Dedifferentiated amniotic fluid mesenchymal stem cell (primary cell): Measurements from ENCODE around the gene ATP2B2.

Experiments
- DNase-seq: peaks from one replicate; pipeline ENCODE4 v3.0.0-alpha.2; 2016; ENCODE audit errors: extremely low spot score

Gene ATP2B2

DNA sequence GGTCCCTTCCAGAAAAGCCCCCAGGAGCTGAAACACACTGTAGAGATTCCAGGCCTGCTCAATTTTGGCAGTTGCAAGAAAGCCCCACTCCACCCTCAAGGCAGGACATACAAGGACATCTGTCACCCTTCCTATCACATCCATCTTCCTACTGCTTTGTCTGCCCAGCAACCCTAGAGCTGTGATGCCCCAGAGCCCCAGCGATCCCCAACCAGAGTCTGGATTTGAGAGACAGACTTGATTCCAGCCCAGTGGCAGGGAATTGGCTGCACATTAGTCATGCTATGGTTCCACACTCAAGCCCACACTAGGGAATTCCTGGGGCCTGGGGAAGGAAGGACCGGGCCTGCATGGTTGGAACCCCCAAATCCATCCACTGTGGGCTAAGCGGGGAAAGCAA lies 56.8 kb downstream of the ATP2B2 start:
- DNase-seq: no peak

DNA sequence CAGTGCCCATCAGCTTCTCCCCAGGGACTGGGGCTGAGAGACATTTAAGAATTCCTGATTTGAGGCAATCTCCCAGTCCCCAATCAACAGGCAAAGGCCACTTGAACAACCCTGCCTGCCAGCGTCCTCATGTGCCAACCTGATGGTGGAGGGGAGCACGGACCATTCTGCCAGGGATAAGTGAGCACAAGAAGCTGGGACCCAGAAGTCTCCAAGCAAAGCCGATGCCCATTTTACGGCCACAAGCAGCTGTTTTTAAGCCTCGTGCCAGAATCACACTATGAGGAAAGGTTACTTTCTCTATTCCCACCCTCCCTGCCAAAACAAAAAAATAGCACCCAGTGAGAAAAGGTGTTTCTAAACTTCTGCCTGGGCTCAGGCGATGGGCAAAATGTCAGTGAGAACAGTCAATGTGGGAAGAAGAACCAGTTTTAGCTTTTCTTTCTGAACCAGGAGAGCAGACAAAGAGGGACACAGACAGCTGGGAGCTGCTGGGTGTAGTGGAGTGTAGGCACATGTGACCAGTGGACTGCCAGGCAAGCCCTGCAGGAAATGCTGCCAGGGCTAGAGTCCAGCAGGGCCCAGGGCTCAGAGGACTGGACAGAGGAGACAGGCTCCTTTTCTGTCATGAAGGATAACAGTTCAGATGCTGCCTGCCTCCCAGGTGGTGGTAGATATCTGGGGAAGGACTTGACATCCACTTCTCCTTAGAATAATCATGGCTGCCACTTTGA lies 57.7 kb downstream of the ATP2B2 start:
- DNase-seq: no peak

DNA sequence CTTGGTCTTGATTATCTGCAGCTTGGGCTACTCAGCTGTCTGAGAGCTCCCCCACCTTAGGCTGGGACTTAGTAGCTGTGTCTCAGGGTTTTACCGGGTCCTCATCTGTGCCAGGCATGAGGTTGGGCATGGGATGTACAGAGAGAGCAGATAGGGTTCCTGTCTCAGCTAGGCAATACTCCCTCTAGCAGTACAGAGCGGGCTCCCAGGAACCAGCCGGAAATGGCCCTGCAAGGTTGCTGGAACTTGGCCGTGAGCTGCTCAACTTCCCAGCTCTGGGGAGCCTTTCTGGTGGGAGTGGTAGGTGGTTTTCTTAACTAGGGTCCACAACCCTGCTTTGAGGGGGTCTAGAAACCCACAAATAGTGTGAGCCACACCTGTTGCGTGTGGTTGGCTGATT lies 58.3 kb downstream of the ATP2B2 start:
- no peak for DNase-seq

DNA sequence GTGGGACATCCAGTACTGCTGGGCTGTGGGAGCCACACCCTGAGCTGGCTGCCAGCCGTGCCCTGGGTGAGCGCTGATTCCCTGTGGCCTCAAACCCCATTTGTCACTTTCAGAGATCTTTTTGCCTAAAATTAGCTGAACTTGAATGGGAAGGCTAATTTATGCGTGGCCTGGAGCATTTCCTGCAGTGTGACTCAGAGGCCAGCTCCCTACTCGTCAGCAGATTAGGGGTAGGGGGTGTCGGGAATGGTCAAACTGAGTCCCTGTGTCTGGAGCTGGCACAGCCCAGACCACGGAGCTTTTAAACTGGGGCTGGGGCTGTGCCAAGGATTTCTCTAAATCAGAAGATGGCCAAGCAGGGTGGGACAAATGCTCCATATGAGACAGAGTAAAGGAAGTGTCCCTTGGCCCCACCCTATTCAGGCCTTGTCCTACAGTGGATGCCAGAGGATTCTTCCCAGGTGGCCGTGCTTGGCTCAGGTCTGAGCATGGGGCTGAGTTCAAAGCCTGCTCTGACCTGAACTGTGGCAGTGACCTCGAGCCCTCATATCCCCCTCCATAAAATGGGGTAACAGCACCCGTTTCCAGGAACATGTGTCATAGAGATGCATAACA lies 59.7 kb downstream of the ATP2B2 start:
- no peak for DNase-seq

DNA sequence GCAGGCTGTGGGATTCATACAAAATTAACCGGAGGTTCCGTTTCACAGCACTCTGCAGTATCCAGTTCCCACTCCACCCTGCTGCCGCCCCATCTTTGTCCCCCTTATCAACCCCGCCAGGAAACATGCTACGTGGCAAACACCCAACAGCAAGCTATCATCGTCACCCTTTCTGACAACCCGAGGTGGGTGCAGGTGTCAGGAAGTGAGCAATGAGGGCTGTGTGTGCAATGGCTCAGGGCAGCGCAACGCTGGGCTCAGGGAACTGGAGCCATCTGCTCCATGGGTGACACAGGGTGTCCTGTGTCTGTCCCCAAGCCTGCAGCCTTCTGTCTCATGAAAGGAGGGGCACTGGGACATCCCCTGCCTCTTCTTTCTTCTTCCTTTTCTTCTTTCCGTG lies 60.9 kb downstream of the ATP2B2 start:
- DNase-seq: no peak

DNA sequence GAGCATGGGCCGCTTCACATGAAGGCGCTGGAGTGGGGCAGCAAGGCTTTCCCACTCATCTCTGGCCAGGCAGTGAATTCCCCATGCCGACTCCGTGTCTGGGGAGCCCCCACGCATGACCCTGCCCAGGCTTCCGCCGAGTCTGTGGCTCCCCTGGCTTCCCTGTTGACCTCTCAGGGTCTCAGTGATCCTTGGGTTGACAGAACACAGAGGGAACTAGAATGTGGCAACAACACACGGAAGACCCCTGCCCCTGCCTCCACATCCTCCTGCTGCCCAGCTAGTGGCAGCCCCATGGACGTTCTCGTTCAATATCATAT lies 61.3 kb downstream of the ATP2B2 start:
- DNase-seq: no peak

DNA sequence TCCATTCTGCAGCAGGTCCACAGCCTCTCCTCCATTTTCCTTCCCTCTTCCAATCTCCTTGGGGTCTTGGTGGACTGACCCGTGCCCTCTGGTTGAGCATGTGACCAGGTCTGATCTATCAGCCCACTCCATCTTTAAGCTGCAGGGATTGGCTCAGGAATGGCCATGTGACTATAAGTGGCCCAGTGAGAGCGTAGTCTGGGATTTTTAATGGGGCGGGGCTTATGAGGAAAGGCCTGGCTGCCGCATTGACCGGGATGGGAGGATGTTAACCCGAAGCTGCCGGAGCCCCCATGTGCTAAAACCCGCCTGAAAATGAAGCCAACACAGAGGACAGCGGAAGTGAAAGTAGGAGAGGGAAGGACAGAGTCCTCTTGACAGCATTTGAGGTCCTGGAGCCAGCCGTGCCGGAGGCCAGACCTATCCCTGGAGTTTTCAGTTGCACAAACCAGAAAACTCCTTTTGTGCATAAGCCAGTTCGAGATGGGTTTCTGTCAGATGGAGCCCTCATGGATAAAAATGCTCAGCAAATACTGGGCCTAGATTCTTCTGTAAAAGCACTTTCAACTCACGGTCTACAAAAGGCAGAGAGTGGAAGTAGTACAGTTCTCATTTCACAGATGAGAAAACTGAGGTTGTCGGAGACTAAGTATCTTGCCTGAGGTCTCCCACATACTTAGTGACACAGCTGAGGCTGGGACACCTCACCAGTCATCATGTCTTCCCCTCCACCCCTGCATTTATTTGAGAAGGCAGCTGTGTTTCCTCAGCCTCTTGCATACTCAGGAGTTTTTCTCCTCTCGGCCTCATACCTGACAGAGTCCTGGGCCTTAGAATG lies 61.9 kb downstream of the ATP2B2 start:
- no peak for DNase-seq

DNA sequence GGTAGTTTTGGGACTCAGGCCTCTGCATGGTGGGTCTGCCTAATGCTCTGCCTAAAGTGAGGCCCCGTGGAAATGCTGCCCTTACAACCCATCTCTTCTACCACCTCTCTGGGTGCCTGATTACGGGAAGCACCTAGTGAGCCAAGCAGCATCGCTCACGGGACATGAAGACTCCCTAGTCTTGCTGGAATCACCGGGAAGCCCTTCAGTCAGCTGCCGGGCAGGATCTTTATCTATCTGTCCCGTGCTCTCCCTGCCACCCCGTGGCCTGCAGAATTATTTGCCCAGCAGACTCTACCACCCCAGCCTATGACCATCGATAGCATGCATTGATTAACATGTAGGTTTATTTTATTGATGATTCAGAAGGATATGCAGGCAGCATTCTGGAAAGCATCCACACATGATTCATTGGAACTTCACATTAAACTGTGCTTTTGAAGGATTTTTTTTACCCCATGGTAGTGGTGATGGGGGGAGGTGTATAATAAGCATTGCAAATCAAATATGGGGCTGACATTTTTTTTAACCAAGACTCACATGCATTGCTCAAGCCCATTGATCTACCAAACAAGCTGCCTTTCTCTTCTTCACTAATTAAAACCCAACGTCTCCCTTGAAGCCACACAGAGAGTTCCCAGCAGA lies 63.1 kb downstream of the ATP2B2 start:
- no peak for DNase-seq

DNA sequence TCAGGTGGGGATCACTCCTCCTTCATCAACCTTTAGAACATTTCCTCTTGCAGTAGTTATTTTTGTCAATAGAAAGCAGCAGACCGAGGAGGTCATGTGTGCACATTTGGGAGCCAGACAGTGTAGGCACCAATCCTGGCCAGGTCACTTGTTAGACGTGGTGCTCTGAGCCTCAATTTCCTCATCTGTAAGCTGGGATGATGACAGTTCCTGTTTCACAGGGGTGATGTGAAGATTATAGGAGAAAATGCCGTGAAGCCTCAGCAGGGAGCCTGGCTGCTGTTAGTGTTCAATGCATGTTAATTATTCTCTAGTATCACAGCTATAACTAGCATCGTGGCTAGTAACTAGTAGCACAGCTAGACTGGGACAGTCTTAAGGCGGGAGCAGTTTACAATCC lies 64.7 kb downstream of the ATP2B2 start:
- DNase-seq: no peak

DNA sequence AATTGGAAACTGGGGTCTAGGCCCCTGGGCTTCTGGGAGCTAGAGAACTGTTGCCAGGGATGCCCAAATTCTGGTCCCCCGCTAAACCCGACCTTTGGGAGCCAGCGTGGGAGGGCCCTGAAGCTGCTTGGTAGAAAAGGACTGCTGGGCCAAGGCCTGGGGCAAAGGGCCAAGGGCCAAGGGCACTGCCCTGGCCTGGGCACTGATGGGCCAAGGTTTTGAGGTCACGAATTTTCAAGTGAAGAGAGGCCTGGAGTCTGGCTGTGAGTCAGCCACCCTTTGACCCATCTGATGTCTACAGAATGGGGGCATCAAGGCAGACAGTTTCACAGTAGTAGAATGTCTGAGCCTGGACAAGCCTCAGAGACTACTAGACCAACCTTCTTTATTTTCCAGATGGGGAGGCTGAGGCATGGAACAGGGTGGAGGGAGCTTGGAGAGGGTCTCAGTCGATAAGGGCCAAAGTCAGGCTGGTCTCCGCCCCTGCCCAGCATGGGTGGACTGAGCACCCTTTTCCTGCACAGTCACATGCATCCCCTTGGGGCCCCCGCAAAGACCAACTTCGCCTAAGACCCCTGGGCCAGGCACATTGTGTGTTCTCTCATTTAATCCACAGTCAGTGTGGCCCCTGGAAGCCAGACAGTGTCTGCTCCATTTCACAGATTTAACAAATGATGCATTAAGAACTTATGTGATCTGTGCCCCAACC lies 66.3 kb downstream of the ATP2B2 start:
- DNase-seq: no peak

DNA sequence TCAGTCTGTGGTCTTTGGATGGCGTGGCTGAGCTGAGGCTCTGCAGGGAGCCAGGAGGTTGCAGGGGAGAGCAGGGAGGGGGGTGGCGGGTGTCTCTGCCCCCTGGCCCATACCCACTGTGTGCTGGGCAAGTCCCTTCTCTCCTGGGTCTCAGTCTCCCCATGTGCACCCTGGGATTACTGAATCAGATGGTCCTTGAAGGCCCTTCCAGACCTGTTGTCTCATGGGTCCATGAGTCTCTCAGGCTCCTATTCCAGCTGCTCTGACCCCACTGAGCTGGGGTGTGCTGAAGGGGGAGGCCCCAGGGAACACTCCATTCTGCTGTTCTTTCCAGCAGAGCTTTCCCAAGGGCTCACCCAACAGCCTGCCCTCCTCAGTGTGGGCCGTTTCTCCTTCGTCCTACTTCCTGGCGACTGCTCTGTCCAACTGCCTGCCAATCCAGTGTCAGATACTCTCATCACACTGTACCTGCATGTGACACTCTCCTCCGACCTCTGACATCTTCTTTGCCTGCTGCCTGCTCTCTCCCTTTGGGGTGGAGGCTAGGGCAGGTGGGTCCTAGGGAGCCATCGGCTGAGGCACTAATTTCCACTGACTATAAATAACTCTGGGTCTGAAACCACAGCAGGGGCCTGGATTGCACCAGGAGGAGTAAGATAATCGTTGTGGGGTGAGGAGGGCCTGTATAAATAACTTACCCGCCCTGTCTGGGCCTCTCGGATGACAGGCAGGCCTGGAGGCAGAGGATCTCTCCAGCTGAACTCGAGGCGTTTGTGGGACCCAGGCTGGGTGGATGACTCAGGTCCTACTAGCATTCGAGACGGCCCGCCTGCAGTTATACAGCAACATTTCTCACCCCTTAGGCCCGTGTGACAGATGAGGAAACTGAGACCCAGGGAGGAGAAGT lies 67.1 kb downstream of the ATP2B2 start:
- DNase-seq: peak; percentile 46

DNA sequence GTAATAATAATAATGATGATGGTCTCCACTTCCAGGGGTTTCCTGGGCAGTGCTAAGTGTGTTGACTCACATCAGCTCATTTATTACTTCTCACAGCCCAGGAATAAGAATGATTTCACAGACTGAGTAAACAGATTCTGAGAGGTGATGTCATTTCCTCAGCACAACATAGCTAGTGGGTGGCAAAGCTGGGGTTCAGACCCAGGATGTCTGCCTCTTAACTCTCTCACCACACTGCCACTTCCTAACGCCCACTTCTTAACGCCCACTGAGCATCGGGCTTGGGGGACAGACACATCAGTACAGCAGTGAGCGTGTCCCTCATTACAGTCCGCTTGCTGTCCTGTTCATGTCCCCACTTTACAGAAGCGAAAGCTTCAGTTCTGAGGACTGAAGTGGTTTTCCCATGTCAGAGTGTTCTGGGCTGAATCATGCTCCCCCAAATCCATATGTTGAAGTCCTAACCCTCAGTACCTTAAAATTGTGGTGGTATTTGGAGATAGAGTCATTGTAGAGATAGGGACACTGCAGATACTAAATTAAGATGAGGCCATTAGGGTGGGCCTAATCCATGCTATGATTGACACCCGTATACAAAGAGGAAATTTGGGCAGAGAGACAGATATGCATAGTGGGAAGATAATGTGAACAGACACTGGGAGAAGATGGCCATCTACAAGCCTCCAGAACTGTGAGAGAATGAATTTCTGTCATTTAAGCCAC lies 68.0 kb downstream of the ATP2B2 start:
- no peak for DNase-seq

DNA sequence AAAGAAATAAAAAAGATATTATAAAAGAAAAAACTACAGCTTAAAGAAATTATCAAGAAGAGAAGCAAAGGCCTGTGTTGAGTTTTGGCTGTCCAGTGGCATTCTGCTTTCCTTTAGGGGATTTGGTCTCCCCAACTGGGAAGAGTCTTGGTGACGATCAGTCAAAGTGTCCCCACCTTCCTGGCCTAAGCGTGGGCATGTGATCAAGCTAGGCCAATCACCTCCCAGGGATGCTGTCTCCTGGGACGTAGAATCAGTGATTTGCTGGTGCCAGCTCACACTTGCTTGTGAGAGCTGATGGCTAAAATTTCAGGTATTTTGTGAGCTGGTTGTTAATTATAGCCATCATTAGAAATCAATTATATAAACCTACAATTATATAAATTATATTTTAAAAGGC lies 69.5 kb downstream of the ATP2B2 start:
- DNase-seq: no peak

DNA sequence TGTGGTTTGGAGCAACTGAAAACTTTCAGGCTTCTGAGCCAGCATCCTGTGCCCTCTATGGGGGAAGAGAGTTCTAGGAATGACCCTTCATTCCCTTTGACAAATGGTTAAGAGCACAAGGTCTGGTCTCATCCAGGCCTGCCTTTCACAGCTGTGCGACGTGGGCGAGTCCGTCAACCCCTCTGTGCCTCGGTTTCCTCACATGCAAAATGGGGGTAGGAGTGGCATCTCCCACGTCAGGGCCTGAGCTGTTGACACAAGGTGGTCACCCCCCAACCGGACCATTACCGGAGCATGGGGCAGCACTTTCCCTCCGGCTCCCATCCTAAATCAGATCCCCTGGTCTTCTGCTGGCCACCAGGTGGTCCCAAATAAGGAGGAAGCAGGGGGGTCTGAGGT lies 70.4 kb downstream of the ATP2B2 start:
- DNase-seq: no peak

DNA sequence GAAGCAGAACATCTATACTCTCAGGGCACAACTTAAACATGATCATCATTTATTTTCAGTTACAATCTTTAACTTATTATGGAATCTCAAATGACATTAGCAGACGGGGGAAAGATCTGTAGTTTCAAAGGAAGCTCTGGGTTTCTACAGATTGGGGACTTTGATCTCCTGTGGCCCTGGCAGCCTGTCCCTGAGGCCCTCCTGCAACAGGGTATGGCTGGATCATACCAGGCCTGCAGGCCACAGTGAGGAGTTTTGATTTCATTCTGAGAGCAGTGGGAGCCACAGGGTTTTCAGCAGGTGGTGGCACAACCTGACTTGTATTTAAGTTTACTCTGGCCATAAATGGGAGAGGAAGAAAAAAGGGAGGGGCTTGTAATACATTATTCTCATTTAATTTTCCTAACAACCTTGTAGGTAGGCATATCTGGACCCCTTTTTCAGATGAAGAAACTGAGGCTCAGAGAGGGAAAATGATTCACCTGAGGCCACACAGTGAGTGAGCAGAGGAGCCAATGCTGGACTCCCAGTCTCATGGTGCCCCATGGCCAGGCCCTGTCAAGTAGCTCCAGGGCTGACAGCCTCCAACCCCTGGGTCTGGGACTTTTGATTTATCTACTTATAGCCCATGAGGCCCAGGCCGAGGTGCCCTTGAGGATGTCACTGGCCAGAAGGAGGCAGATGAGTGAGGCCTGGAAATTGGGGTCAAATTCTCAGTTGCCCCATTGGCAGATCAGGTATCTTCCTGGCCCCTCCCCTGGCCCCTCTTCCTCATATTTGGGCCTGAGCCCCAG lies 71.0 kb downstream of the ATP2B2 start:
- no peak for DNase-seq

DNA sequence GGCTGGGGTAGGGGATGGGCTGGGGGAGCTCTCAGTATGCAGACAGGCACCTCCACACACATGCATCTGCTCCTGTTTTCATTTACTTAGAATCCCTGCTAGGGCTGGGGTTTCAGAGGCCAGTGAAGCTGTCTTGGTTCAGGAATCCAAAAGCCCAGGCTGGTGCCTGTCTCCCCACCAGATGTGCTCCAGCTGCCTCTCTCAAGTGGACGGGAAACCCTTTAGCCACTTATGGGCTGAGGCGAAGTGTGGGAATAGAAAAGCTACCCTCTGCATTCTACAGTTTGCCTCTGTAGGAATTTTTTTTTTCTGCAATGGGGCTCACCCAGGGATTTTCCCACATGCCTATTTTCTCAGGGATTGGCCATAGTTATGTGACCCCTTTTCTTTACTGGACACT lies 72.5 kb downstream of the ATP2B2 start:
- no peak for DNase-seq

DNA sequence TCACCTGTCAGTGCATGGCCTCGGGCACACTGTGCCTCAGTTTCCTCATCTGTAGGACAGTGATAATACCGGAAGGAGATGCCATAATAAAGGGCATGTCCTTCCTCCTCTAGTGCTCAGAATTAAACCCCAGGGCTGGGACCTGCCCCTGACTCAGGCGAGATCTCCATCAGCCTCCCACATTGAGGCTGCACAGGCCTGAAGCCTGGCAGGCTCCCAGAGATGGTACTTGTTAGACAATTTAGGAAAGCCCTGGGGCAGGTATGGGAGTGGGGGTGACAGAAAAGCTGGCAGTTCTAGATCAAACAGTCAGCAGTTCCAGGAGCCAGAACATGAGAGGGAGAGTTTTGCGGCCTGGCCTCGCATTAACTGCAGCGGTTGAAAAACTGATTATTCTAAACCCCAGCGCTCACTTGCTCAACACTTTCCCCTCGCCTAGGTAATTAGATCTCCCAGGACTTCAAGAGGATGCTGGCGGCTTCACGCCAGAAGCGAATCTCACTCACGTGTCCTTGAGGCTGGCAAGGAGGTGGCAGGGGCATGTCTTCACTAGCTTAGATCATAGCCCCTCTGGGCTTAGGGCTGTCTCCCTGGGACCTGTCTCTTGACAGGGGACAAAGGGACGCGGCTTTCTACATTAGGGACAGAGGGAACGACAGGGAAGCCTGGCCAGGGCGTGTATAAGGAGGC lies 73.1 kb downstream of the ATP2B2 start:
- DNase-seq: no peak

DNA sequence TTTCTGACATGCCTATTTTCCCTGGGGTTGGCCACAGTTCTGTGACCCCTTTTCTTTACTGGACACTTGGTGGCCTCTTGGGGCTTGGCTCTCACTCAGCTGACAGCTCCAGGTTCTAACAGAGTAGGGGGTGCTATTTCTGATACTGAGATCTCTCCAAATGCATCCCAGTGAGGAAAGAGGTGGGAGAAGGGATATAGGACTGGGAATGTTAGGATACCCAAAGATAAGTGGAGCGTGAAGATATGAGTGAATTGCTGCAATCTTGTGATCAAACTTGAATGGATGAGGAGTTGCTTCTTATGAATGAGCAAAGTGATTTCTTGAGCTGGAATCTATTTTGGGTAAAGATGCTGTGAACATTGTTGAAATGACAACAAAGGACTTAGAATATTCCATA lies 74.6 kb downstream of the ATP2B2 start:
- DNase-seq: no peak
